HepG2 (cell line): ENCODE data around the gene UBE2Q2.
"Not testable (repeated sequence)": the region's sequence is repeated elsewhere in the genome, so short reads cannot be mapped to it uniquely, and the experiment has no call there.

Experiments used
- AKAP8 ChIP-seq: sonication (generic); formaldehyde crosslinking; IDR thresholded peaks from 2 replicates; pipeline ENCODE4 v1.5.1; 2020; ENCODE audit warnings: mild to moderate bottlenecking, missing genetic modification reagents
- PHF8 ChIP-seq: sonication (generic); formaldehyde crosslinking; IDR thresholded peaks from 2 replicates; pipeline ENCODE4 v1.5.0; 2020; ENCODE audit warnings: missing genetic modification reagents
- PRDM4 ChIP-seq: sonication (generic); formaldehyde crosslinking; IDR thresholded peaks from 2 replicates; pipeline ENCODE4 v1.9.0; 2021; ENCODE audit warnings: missing genetic modification reagents, borderline replicate concordance
- RAD21 ChIP-seq: fragments of 450-650 bp; formaldehyde crosslinking; IDR thresholded peaks from 2 replicates; pipeline ENCODE4 v1.5.0; 2020; ENCODE audit warnings: mild to moderate bottlenecking
- TCF7L2 ChIP-seq: IDR thresholded peaks from 2 replicates; pipeline ENCODE4 v1.6.1; 2011; ENCODE audit warnings: mild to moderate bottlenecking, low read depth, low read length, moderate library complexity
- YEATS2 ChIP-seq: sonication (generic); formaldehyde crosslinking; IDR thresholded peaks from 2 replicates; pipeline ENCODE4 v1.4.0; 2020; ENCODE audit warnings: missing genetic modification reagents, borderline replicate concordance
- ZNF337 ChIP-seq: sonication (generic); formaldehyde crosslinking; IDR thresholded peaks from 2 replicates; pipeline ENCODE4 v1.5.1; 2020; ENCODE audit warnings: missing genetic modification reagents, low read depth, mild to moderate bottlenecking, borderline replicate concordance

GRCh38 chr15:75800409-75800808 is 42.8 kb upstream of the UBE2Q2 start:
- TF ChIP-seq AKAP8 (CRISPR knock-in tag); ZNF337 (CRISPR knock-in tag); TCF7L2; PRDM4 (CRISPR knock-in tag); RAD21 (CRISPR knock-in tag); YEATS2 (CRISPR knock-in tag); PHF8: not testable (repeated sequence)
